Mesenchymal stem cell (in vitro differentiated cells and primary cell): ENCODE measurements around the gene ARHGAP18.
"Not testable (repeated sequence)": the region's sequence is repeated elsewhere in the genome, so short reads cannot be mapped to it uniquely, and the experiment has no call there.

Source experiments
- DNase-seq: peaks from one replicate; pipeline ENCODE4 v3.0.0-alpha.2; 2013
- H2AFZ ChIP-seq: one replicate; pipeline ENCODE4 v1.6.1; 2013; ENCODE audit warnings: low read depth, mild to moderate bottlenecking, control low read depth, inconsistent platforms, low read length, moderate library complexity
- H2AK5ac ChIP-seq: 2 replicates; pipeline ENCODE4 v1.6.1; 2013; ENCODE audit warnings: low read length, moderate library complexity, mild to moderate bottlenecking, inconsistent platforms; ENCODE audit not compliant: severe bottlenecking
- H2BK120ac ChIP-seq: one replicate; pipeline ENCODE4 v1.6.1; 2013; ENCODE audit warnings: low read depth, mild to moderate bottlenecking, inconsistent platforms, low read length, moderate library complexity
- H2BK12ac ChIP-seq, 2 experiments: one replicate each; pipeline ENCODE4 v1.6.1; 2013; ENCODE audit warnings: inconsistent platforms in 2 of 2, low read length in 2 of 2, mild to moderate bottlenecking in 2 of 2, moderate library complexity in 2 of 2, control low read depth in 1 of 2
- H2BK15ac ChIP-seq: one replicate; pipeline ENCODE4 v1.6.1; 2013; ENCODE audit warnings: mild to moderate bottlenecking, low read depth, inconsistent platforms; ENCODE audit not compliant: poor library complexity, severe bottlenecking
- H2BK5ac ChIP-seq: 2 replicates; pipeline ENCODE4 v1.6.1; 2013; ENCODE audit warnings: low read depth, mild to moderate bottlenecking, low read length, control low read depth, inconsistent platforms; ENCODE audit not compliant: poor library complexity, severe bottlenecking
- H3K14ac ChIP-seq, 2 experiments: one replicate each; pipeline ENCODE4 v1.6.1; 2013; ENCODE audit warnings: inconsistent platforms in 2 of 2, low read length in 2 of 2, control low read depth in 1 of 2, mild to moderate bottlenecking in 1 of 2, moderate library complexity in 1 of 2
- H3K18ac ChIP-seq, 2 experiments: one replicate each; pipeline ENCODE4 v1.6.1; 2013; ENCODE audit warnings: inconsistent platforms in 2 of 2, low read length in 2 of 2, control low read depth in 1 of 2, low read depth in 1 of 2, mild to moderate bottlenecking in 1 of 2
- H3K23ac ChIP-seq, 2 experiments: one replicate each; pipeline ENCODE4 v1.6.1; 2013; ENCODE audit warnings: inconsistent platforms in 2 of 2, low read length in 2 of 2, mild to moderate bottlenecking in 2 of 2, moderate library complexity in 2 of 2, control low read depth in 1 of 2
- H3K27ac ChIP-seq: 2 replicates; pipeline ENCODE4 v1.5.1; 2013; ENCODE audit warnings: mild to moderate bottlenecking, moderate library complexity, low read length, control low read depth, inconsistent platforms; ENCODE audit not compliant: poor library complexity, severe bottlenecking
- H3K27me3 ChIP-seq, 2 experiments: 2 replicates each; pipeline versions ENCODE4 v1.6.1 to v1.7.0; 2013; ENCODE audit warnings: low read length in 2 of 2, mild to moderate bottlenecking in 2 of 2, moderate library complexity in 2 of 2, control low read depth in 1 of 2, inconsistent platforms in 1 of 2; ENCODE audit not compliant: control insufficient read depth in 1 of 2, insufficient read depth in 1 of 2
- H3K36me3 ChIP-seq, 2 experiments: 2 replicates each; pipeline versions ENCODE4 v1.6.1 to v1.7.0; 2013; ENCODE audit warnings: low read length in 2 of 2, control low read depth in 1 of 2, inconsistent platforms in 1 of 2, low read depth in 1 of 2, mild to moderate bottlenecking in 1 of 2; ENCODE audit not compliant: insufficient read depth in 2 of 2, control insufficient read depth in 1 of 2
- H3K4ac ChIP-seq, 2 experiments: one replicate each; pipeline ENCODE4 v1.6.1; 2013; ENCODE audit warnings: inconsistent platforms in 2 of 2, low read length in 2 of 2, mild to moderate bottlenecking in 2 of 2, moderate library complexity in 2 of 2, control low read depth in 1 of 2, low read depth in 1 of 2
- H3K4me1 ChIP-seq: 2 replicates; pipeline ENCODE4 v1.6.1; 2013; ENCODE audit warnings: low read depth, low read length, control low read depth; ENCODE audit not compliant: control insufficient read depth, insufficient read depth
- H3K4me2 ChIP-seq: 2 replicates; pipeline ENCODE4 v1.6.1; 2013; ENCODE audit warnings: low read length, mild to moderate bottlenecking, inconsistent platforms; ENCODE audit not compliant: poor library complexity, severe bottlenecking
- H3K4me3 ChIP-seq, 2 experiments: 2 replicates each; pipeline versions ENCODE4 v1.5.1 to v1.7.0; 2013; ENCODE audit warnings: low read length in 2 of 2, mild to moderate bottlenecking in 2 of 2, control low read depth in 1 of 2, low read depth in 1 of 2; ENCODE audit not compliant: insufficient read depth in 1 of 2
- H3K79me1 ChIP-seq: replicated peaks from 2 replicates; pipeline ENCODE4 v1.6.1; 2013; ENCODE audit warnings: mild to moderate bottlenecking, control low read depth, low read length, inconsistent platforms; ENCODE audit not compliant: poor library complexity, severe bottlenecking
- H3K9ac ChIP-seq: 2 replicates; pipeline ENCODE4 v1.7.0; 2013; ENCODE audit warnings: mild to moderate bottlenecking, low read length, moderate library complexity
- H3K9me3 ChIP-seq: 2 replicates; pipeline ENCODE4 v1.7.0; 2013; ENCODE audit warnings: mild to moderate bottlenecking, low read length; ENCODE audit not compliant: control insufficient read depth
- H4K8ac ChIP-seq: one replicate; pipeline ENCODE4 v1.6.1; 2013; ENCODE audit warnings: inconsistent platforms, mild to moderate bottlenecking, low read length, moderate library complexity
- H4K91ac ChIP-seq: one replicate; pipeline ENCODE4 v1.6.1; 2013; ENCODE audit warnings: mild to moderate bottlenecking, low read length, inconsistent platforms
- WGBS: methylation state at CpG from one replicate; pipeline ENCODE4 v1.1.7; 2013; ENCODE audit warnings: mixed read lengths; 5-methylcytosine and 5-hydroxymethylcytosine counted together

Gene ARHGAP18

DNA sequence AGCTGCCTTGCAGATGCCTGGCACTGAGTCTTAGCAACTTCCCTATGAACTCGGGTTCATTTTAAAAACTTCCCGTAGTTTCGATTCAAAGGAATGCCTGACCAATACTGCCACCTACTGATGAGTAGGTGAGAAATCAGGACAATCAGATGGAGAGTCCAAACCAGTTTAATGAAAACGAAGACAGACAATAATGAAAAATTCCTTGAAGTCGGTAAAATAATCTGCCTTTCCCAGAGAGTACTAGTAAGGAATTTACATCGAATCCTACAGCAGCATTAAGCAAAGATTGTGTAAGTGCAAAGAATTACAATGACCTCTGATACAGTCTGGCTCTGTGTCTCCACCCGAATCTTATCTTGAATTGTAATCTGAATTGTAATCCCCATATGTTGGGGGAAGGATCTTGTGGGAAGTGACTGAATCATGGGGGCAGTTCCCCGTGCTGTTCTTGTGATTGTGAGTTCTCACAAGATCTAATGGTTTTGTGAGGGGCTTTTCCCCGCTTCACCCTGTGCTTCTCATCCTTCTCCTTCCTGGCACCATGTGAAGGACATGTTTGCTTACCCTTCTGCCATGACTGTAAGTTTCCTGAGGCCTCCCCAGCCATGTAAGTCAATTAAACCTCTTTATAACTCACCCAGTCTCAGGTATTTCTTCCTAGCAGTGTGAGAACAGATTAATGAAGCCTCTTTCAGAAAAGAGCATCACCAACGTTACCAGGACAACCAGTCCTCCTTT is 134.4 kb downstream of the ARHGAP18 start:
- Histone ChIP-seq H4K91ac (no peak overlapping the region), H3K18ac (no peak overlapping the region), H3K36me3 (peaks cover 8 to 23% of the 10 kb centered on the region in 2 experiments), H2BK15ac (no peak overlapping the region), H3K23ac (no peak overlapping the region), H3K9ac (peak overlapping the region; percentile 59), H3K79me1 (peaks cover 2% of the 10 kb centered on the region), H3K27me3 (no peaks in the 10 kb centered on the region), H3K4me2 (no peak overlapping the region), H3K4ac (no peak overlapping the region), H3K4me1 (peaks cover 2% of the 10 kb centered on the region), H2BK5ac (no peak overlapping the region), H2AFZ (no peak overlapping the region), H3K27ac (no peak overlapping the region), H4K8ac (no peak overlapping the region), H2BK12ac (no peak overlapping the region), H3K9me3 (peaks cover 6% of the 10 kb centered on the region), H3K14ac (no peak overlapping the region), H2AK5ac (no peak overlapping the region), H2BK120ac (no peak overlapping the region), H3K4me3 (peak overlapping the region in 1 of 2 experiments; percentile 50)
- peak; percentile 70 for DNase-seq
- WGBS: 39% methylated on average over 7 of the region's 10 CpGs

DNA sequence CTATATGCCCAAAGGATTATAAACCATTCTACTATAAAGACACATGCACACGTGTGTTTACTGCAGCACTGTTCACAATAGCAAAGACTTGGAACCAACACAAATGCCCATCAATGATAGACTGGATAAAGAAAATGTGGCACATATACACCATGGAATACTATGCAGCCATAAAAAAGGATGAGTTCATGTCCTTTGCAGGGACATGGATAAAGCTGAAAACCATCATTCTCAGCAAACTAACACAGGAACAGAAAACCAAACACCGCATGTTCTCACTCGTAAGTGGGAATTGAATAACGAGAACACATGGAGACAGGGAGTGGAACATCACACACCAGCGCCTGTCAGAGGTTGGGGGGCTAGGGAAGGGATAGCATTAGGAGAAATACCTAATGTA is 135.4 kb downstream of the ARHGAP18 start:
- not testable (repeated sequence) for H4K91ac ChIP-seq, H4K8ac ChIP-seq

DNA sequence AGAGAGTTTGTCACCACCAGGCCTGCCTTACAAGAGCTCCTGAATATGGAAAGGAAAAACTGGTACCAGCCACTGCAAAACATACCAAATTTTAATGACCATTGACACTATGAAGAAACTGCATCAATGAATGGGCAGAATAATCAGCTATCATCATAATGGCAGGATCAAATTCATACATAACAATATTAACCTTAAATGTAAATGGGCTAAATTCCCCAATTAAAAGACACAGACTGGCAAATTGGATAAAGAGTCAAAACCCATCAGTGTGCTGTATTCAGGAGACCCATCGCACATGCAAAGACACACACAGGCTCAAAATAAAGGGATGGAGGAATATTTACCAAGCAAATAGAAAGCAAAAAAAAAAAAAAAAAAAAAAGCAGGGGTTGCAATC is 139.0 kb downstream of the ARHGAP18 start:
- H3K36me3 ChIP-seq: peaks cover 3 to 14% of the 10 kb centered on the region in 2 experiments
- not testable (repeated sequence) for H3K9me3 ChIP-seq, H3K4me1 ChIP-seq, H3K9ac ChIP-seq, H3K27me3 ChIP-seq, H3K4me2 ChIP-seq, H2BK12ac ChIP-seq, H2BK15ac ChIP-seq, H3K18ac ChIP-seq, H2BK5ac ChIP-seq, H4K91ac ChIP-seq, H2BK120ac ChIP-seq, H3K23ac ChIP-seq, H3K79me1 ChIP-seq, H2AFZ ChIP-seq, H3K4me3 ChIP-seq, H3K4ac ChIP-seq, H2AK5ac ChIP-seq, H3K27ac ChIP-seq, H4K8ac ChIP-seq, H3K14ac ChIP-seq, DNase-seq
- no CpG with 5 or more reads among the region's 1 CpG for WGBS

More for the DNA sequence above, 135.4 kb downstream of the ARHGAP18 start:
- H3K36me3 ChIP-seq: peaks cover 7 to 14% of the 10 kb centered on the region in 2 experiments
- H3K27me3 ChIP-seq, DNase-seq, H3K79me1 ChIP-seq, H3K4ac ChIP-seq, H2AFZ ChIP-seq, H2BK15ac ChIP-seq, H3K9me3 ChIP-seq, H3K23ac ChIP-seq, H2AK5ac ChIP-seq, H2BK120ac ChIP-seq, H3K4me2 ChIP-seq, H3K4me3 ChIP-seq, H2BK5ac ChIP-seq, H3K9ac ChIP-seq, H3K4me1 ChIP-seq, H3K18ac ChIP-seq, H2BK12ac ChIP-seq, H3K27ac ChIP-seq, H3K14ac ChIP-seq: not testable (repeated sequence)
- WGBS: 98% methylated on average over 4 of the region's 5 CpGs

- Histone ChIP-seq H3K9me3 (peaks cover 6% of the 10 kb centered on the region), H4K91ac (no peak overlapping the region), H3K4me2 (no peak overlapping the region), H2AK5ac (no peak overlapping the region), H3K4me1 (no peaks in the 10 kb centered on the region), H3K18ac (no peak overlapping the region), H3K23ac (no peak overlapping the region), H2BK5ac (no peak overlapping the region), H3K36me3 (peaks cover 3 to 11% of the 10 kb centered on the region in 2 experiments), H3K27me3 (no peaks in the 10 kb centered on the region), H3K4me3 (no peak overlapping the region), H3K79me1 (peaks cover 6% of the 10 kb centered on the region), H2AFZ (no peak overlapping the region), H2BK15ac (no peak overlapping the region), H2BK12ac (no peak overlapping the region), H3K27ac (no peak overlapping the region), H3K14ac (no peak overlapping the region), H2BK120ac (no peak overlapping the region), H3K9ac (no peak overlapping the region), H4K8ac (peak overlapping the region; percentile 64), H3K4ac (no peak overlapping the region)
- DNase-seq: no peak
- WGBS: 96% methylated on average over 4 of the region's 4 CpGs
Observed at GRCh38 chr6:129568015-129568414, 142.0 kb downstream of the ARHGAP18 start.
